GM21825 (cell line): ENCODE data around the gene CCNT2.
"Not testable (repeated sequence)": the region's sequence is repeated elsewhere in the genome, so short reads cannot be mapped to it uniquely, and the experiment has no call there.

Experiments used
- ATAC-seq: cut with Tn5 transposase; IDR thresholded peaks from one replicate; pipeline ENCODE4 v1.9.1; 2021; ENCODE audit warnings: mild to moderate bottlenecking, moderate library complexity; ENCODE audit not compliant: unreplicated experiment

CCNT2 gene

GRCh38 chr2:134918526-134919340 lies at the start of gene CCNT2:
Gene CCNT2, plus strand, starts transcription at chr2:134918822. Its CDS starts 33 bp downstream, at chr2:134918855.
- ATAC-seq, result peak; percentile 85

- ATAC-seq, result no peak
Measured at GRCh38 chr2:134869946-134870736, 48.5 kb upstream of the CCNT2 start.

GRCh38 chr2:134873152-134873551 lies 45.5 kb upstream of the CCNT2 start:
- no peak for ATAC-seq

- ATAC-seq, result no peak
Measured at GRCh38 chr2:134875309-134875708, 43.3 kb upstream of the CCNT2 start.

- ATAC-seq, result no peak
Measured at GRCh38 chr2:134882773-134883172, 35.8 kb upstream of the CCNT2 start.

- no peak for ATAC-seq
Measured at GRCh38 chr2:134883552-134884293, 34.9 kb upstream of the CCNT2 start.

GRCh38 chr2:134884435-134884834 lies 34.2 kb upstream of the CCNT2 start:
- ATAC-seq, result no peak

- no peak for ATAC-seq
Measured at GRCh38 chr2:134892282-134893035, 26.2 kb upstream of the CCNT2 start.

- ATAC-seq, result no peak
Measured at GRCh38 chr2:134897932-134898331, 20.7 kb upstream of the CCNT2 start.

GRCh38 chr2:134899204-134899603 lies 19.4 kb upstream of the CCNT2 start:
- ATAC-seq, result no peak

GRCh38 chr2:134900151-134900550 lies 18.5 kb upstream of the CCNT2 start:
- ATAC-seq, result no peak

- not testable (repeated sequence) for ATAC-seq
Measured at GRCh38 chr2:134903701-134904100, 14.9 kb upstream of the CCNT2 start.

GRCh38 chr2:134905168-134905567 lies 13.5 kb upstream of the CCNT2 start:
- no peak for ATAC-seq

- ATAC-seq, result no peak
Measured at GRCh38 chr2:134906726-134907125, 11.9 kb upstream of the CCNT2 start.

- not testable (repeated sequence) for ATAC-seq
Measured at GRCh38 chr2:134907441-134908116, 11.0 kb upstream of the CCNT2 start.

GRCh38 chr2:134910763-134911399 lies 7.7 kb upstream of the CCNT2 start:
- no peak for ATAC-seq

GRCh38 chr2:134911400-134911785 lies 7.2 kb upstream of the CCNT2 start:
- ATAC-seq, result no peak

- ATAC-seq, result no peak
Measured at GRCh38 chr2:134912361-134912760, 6.3 kb upstream of the CCNT2 start.

- no peak for ATAC-seq
Measured at GRCh38 chr2:134917360-134917865, 1.2 kb upstream of the CCNT2 start.
